SK-N-SH treated with all-trans-retinoic acid at 6 μM for 48 hours (cell line): ENCODE results near the gene HIVEP2.

Source experiments
- ATAC-seq: fragments of 200-7000 bp; cut with Tn5 transposase; 3 replicates; pipeline ENCODE4 v1.9.1; 2020; ENCODE audit warnings: mild to moderate bottlenecking, moderate library complexity
- CREB5 ChIP-seq: fragments of 250-450 bp; sonication (Bioruptor Pico); IDR thresholded peaks from 2 replicates; pipeline ENCODE4 v1.5.1; 2020; ENCODE audit warnings: low read depth, mild to moderate bottlenecking, moderate library complexity
- CSDC2 ChIP-seq: fragments of 250-450 bp; sonication (Bioruptor Pico); IDR thresholded peaks from 2 replicates; pipeline ENCODE4 v1.5.0; 2020; ENCODE audit warnings: mild to moderate bottlenecking, moderate library complexity
- CSRNP3 ChIP-seq: fragments of 250-450 bp; sonication (Bioruptor Pico); IDR thresholded peaks from 2 replicates; pipeline ENCODE4 v1.5.1; 2021; ENCODE audit warnings: mild to moderate bottlenecking, moderate library complexity
- ESRRG ChIP-seq: fragments of 250-450 bp; sonication (Bioruptor Pico); IDR thresholded peaks from 2 replicates; pipeline ENCODE4 v1.6.1; 2021; ENCODE audit warnings: mild to moderate bottlenecking
- GLIS3 ChIP-seq: fragments of 250-450 bp; sonication (Bioruptor Pico); IDR thresholded peaks from 2 replicates; pipeline ENCODE4 v1.5.0; 2020; ENCODE audit warnings: mild to moderate bottlenecking, moderate library complexity
- ISL1 ChIP-seq: fragments of 250-450 bp; sonication (Bioruptor Pico); IDR thresholded peaks from 2 replicates; pipeline ENCODE4 v2.1.2; 2022; ENCODE audit warnings: mild to moderate bottlenecking, moderate library complexity
- PATZ1 ChIP-seq: fragments of 250-450 bp; sonication (Bioruptor Pico); IDR thresholded peaks from 2 replicates; pipeline ENCODE4 v1.8.0; 2020; ENCODE audit warnings: mild to moderate bottlenecking, moderate library complexity, borderline replicate concordance
- POU6F1 ChIP-seq: fragments of 250-450 bp; sonication (Bioruptor Pico); IDR thresholded peaks from 2 replicates; pipeline ENCODE4 v1.8.0; 2021; ENCODE audit warnings: low read depth, mild to moderate bottlenecking, moderate library complexity, borderline replicate concordance
- PPARA ChIP-seq: fragments of 250-450 bp; sonication (Bioruptor Pico); IDR thresholded peaks from 2 replicates; pipeline ENCODE4 v1.5.0; 2020; ENCODE audit warnings: mild to moderate bottlenecking, borderline replicate concordance
- RARB ChIP-seq: fragments of 250-450 bp; sonication (Bioruptor Pico); IDR thresholded peaks from 2 replicates; pipeline ENCODE4 v1.8.0; 2021; ENCODE audit warnings: mild to moderate bottlenecking, moderate library complexity
- TCF4 ChIP-seq: fragments of 250-450 bp; sonication (Bioruptor Pico); IDR thresholded peaks from 2 replicates; pipeline ENCODE4 v1.8.0; 2021; ENCODE audit warnings: mild to moderate bottlenecking, moderate library complexity, borderline replicate concordance
- TSHZ2 ChIP-seq: fragments of 250-450 bp; sonication (Bioruptor Pico); IDR thresholded peaks from 2 replicates; pipeline ENCODE4 v1.5.0; 2020; ENCODE audit warnings: mild to moderate bottlenecking, moderate library complexity
- ZC3H10 ChIP-seq: fragments of 250-450 bp; sonication (Bioruptor Pico); IDR thresholded peaks from 2 replicates; pipeline ENCODE4 v1.5.1; 2021; ENCODE audit warnings: mild to moderate bottlenecking, moderate library complexity
- ZFP3 ChIP-seq: fragments of 250-450 bp; sonication (Bioruptor Pico); IDR thresholded peaks from 2 replicates; pipeline ENCODE4 v1.5.0; 2020; ENCODE audit warnings: mild to moderate bottlenecking, moderate library complexity
- ZFP30 ChIP-seq: fragments of 450-650 bp; formaldehyde crosslinking; IDR thresholded peaks from 2 replicates; pipeline ENCODE4 v1.5.0; 2022; ENCODE audit warnings: mild to moderate bottlenecking, moderate library complexity
- ZNF565 ChIP-seq: fragments of 450-650 bp; formaldehyde crosslinking; conservative IDR thresholded peaks from 2 replicates; pipeline ENCODE4 v1.5.0; 2020; ENCODE audit warnings: low read depth, mild to moderate bottlenecking, moderate library complexity
- ZNF70 ChIP-seq: fragments of 450-650 bp; formaldehyde crosslinking; IDR thresholded peaks from 2 replicates; pipeline ENCODE4 v1.5.0; 2020; ENCODE audit warnings: mild to moderate bottlenecking, moderate library complexity

HIVEP2 gene

GRCh38 chr6:142848976-142849375, 96.0 kb downstream of the HIVEP2 start:
- TF ChIP-seq POU6F1 (no peak), TCF4 (CRISPR knock-in tag) (no peak)
- ATAC-seq = no peak

- no peak for ATAC-seq
- TF ChIP-seq ZNF70 (no peak), TSHZ2 (CRISPR knock-in tag) (no peak), ZNF565 (no peak), GLIS3 (CRISPR knock-in tag) (no peak), PATZ1 (CRISPR knock-in tag) (no peak), CREB5 (CRISPR knock-in tag) (no peak), POU6F1 (no peak), PPARA (CRISPR knock-in tag) (no peak), TCF4 (CRISPR knock-in tag) (no peak), CSDC2 (CRISPR knock-in tag) (no peak), ZFP30 (CRISPR knock-in tag) (no peak), ISL1 (CRISPR knock-in tag) (no peak), ESRRG (CRISPR knock-in tag) (no peak), RARB (CRISPR knock-in tag) (no peak), ZFP3 (no peak)
Measured at GRCh38 chr6:142848156-142848555, 96.8 kb downstream of the HIVEP2 start.

GRCh38 chr6:142846883-142847287, 98.1 kb downstream of the HIVEP2 start:
- peak; percentile 62 for ATAC-seq
- 0 out of 2 replicates have a peak, but pooled peaks have one; percentile 45 for TF ChIP-seq ZFP3
- 0 out of 2 replicates have a peak, but pooled peaks have one; percentile 28 for TF ChIP-seq CSDC2 (CRISPR knock-in tag)
- no peak for TF ChIP-seq RARB (CRISPR knock-in tag)

GRCh38 chr6:142846459-142846831, 98.5 kb downstream of the HIVEP2 start:
- peak; percentile 30 for ATAC-seq
- TF ChIP-seq ESRRG (CRISPR knock-in tag) = no peak
- TF ChIP-seq ZC3H10 (CRISPR knock-in tag) = 0 out of 2 replicates have a peak, but pooled peaks have one; percentile 4
- no peak for TF ChIP-seq TCF4 (CRISPR knock-in tag)
- 0 out of 2 replicates have a peak, but pooled peaks have one; percentile 3 for TF ChIP-seq CSRNP3 (CRISPR knock-in tag)
- TF ChIP-seq, all 23 proteins: peak for 2
